ENCODE results near the gene SOX12. TPM values are rescaled to one million over a fixed set of nuclear protein-coding genes. Genes with fewer than 3 reads are reported as not detected.

SOX12 gene
- total and polyA plus RNA-seq, 2 experiments from 2014 or later: 6.9 to 15.4 TPM

DNA sequence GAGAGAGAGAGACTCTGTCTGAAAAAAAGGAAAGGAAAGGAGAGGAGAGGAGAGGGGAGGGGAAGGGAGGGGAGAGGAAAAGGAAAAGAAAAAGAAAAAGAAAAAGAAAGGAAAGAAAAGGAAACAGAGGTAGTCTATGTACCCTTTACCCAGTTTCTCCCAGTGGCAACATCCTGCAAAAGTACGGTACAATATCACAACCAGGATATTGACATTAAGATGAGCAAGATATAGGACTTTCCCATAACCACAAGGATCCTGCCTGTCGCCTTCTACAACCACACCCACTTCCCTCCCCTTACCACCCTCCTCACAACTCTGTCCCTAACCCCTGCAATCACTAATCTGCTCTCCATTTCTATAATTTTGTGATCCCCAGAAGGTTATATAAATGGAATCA, 38.8 kb upstream of the SOX12 start:
- Histone ChIP-seq H3K4me3 (no peak overlapping the region), H3K4me1 (ENCODE audit: insufficient read depth) (peaks cover 5% of the 10 kb centered on the region), H3K36me3 (replicated peaks; ENCODE audit: insufficient read depth, low read depth) (no peaks in the 10 kb centered on the region), H3K9me3 (ENCODE audit: low read depth) (no peaks in the 10 kb centered on the region), H3K79me2 (peaks cover 17% of the 10 kb centered on the region), H3K4me2 (no peak overlapping the region), H4K20me1 (ENCODE audit: insufficient read depth, poor library complexity, severe bottlenecking) (no peaks in the 10 kb centered on the region), H3K27me3 (no peaks in the 10 kb centered on the region), H2AFZ (no peak overlapping the region), H3K27ac (no peak overlapping the region), H3K9me2 (replicated peaks; ENCODE audit: insufficient read depth) (no peaks in the 10 kb centered on the region)
- WGBS (ENCODE audit: low lambda C conversion rate, missing lambda C conversion rate): 66% methylated on average over 2 of the region's 2 CpGs
- no peak for DNase-seq (ENCODE audit: low spot score)
- no peak for TF ChIP-seq EZH2phosphoT487 (IDR thresholded peaks at IDR 0.05; ENCODE audit: low read depth, severe bottlenecking, unreplicated experiment)
- TF ChIP-seq EZH2 (IDR thresholded peaks at IDR 0.05; ENCODE audit: borderline replicate concordance): no peak
- no peak for TF ChIP-seq CTCF (IDR thresholded peaks at IDR 0.05; ENCODE audit: poor library complexity)

DNA sequence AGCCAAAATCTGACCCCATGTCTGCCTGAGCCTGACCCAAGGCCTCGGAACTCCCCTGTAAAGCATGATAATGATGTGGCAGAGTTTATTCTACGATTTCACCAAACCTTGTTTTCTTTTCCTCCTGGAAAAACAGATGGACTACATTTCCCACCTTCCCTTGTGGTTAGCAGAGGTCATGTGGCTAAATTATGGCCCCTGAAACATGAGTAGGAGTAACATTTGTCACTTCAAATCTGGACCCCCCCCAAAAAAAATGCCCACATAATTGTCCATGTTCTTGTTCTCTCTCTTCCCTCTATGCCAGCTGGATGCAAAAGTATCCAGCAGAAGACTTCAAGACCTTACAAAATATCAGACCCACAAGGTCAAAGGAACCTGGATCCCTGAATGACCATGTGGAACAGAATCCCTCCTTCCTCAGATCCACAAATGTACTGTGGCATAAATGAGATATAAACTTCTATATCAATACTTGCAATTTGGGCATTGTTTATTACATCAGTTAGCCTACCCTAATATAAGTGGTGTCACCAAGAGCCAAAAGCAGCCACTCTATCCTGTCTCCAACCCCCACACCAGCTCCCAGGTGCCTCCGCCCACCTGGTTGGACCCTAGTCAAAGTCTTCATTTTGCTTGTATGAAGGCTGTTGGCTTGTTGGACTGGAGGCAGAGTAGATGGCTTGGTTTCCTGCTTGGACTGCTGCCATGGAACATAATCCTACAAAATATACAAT, 36.2 kb upstream of the SOX12 start:
- peaks cover 17% of the 10 kb centered on the region for H3K79me2 ChIP-seq
- H3K4me3 ChIP-seq: no peak overlapping the region
- H4K20me1 ChIP-seq (ENCODE audit: insufficient read depth, poor library complexity, severe bottlenecking): no peaks in the 10 kb centered on the region
- WGBS (ENCODE audit: low lambda C conversion rate, missing lambda C conversion rate): 66% methylated on average over 3 of the region's 3 CpGs
- no peaks in the 10 kb centered on the region for H3K9me3 ChIP-seq (ENCODE audit: low read depth)
- no peak for TF ChIP-seq CTCF (IDR thresholded peaks at IDR 0.05; ENCODE audit: poor library complexity)
- no peak for TF ChIP-seq EZH2 (IDR thresholded peaks at IDR 0.05; ENCODE audit: borderline replicate concordance)
- TF ChIP-seq EZH2phosphoT487 (IDR thresholded peaks at IDR 0.05; ENCODE audit: low read depth, severe bottlenecking, unreplicated experiment): no peak
- peak overlapping the region; percentile 81 for H3K27ac ChIP-seq
- no peaks in the 10 kb centered on the region for H3K27me3 ChIP-seq
- no peak overlapping the region for H2AFZ ChIP-seq
- H3K36me3 ChIP-seq (replicated peaks; ENCODE audit: insufficient read depth, low read depth): no peaks in the 10 kb centered on the region
- H3K9me2 ChIP-seq (replicated peaks; ENCODE audit: insufficient read depth): no peaks in the 10 kb centered on the region
- DNase-seq (ENCODE audit: low spot score): no peak
- peaks cover 10% of the 10 kb centered on the region for H3K4me1 ChIP-seq (ENCODE audit: insufficient read depth)
- peak overlapping the region; percentile 79 for H3K4me2 ChIP-seq

DNA sequence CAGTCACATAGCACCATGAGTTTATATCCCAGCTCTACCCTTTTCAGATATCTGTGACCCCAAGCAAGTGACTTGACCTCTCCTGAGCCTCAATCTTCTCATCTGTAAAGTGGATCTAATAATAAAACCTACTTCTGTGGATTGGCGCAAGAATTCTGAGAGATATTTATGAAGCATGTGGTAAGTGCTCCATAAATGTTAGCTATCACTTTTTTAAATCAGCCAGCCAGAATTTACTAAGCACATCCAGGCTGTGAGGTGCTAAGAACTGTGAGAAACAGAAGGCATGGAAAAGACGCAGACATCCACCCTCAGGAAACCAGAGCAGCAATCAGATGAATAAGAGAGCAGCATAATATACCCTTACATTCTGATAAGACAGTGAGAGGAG, 35.7 kb upstream of the SOX12 start:
- H3K4me2 ChIP-seq: peak overlapping the region; percentile 79
- H3K9me2 ChIP-seq (replicated peaks; ENCODE audit: insufficient read depth): no peaks in the 10 kb centered on the region
- H3K27ac ChIP-seq: peak overlapping the region; percentile 81
- H2AFZ ChIP-seq: peak overlapping the region; percentile 86
- no peak for DNase-seq (ENCODE audit: low spot score)
- peaks cover 10% of the 10 kb centered on the region for H3K4me1 ChIP-seq (ENCODE audit: insufficient read depth)
- no peak for TF ChIP-seq EZH2 (IDR thresholded peaks at IDR 0.05; ENCODE audit: borderline replicate concordance)
- no peak for TF ChIP-seq EZH2phosphoT487 (IDR thresholded peaks at IDR 0.05; ENCODE audit: low read depth, severe bottlenecking, unreplicated experiment)
- no peak for TF ChIP-seq CTCF (IDR thresholded peaks at IDR 0.05; ENCODE audit: poor library complexity)
- no peaks in the 10 kb centered on the region for H3K36me3 ChIP-seq (replicated peaks; ENCODE audit: insufficient read depth, low read depth)
- H3K9me3 ChIP-seq (ENCODE audit: low read depth): no peaks in the 10 kb centered on the region
- peaks cover 17% of the 10 kb centered on the region for H3K79me2 ChIP-seq
- no peaks in the 10 kb centered on the region for H3K27me3 ChIP-seq
- H4K20me1 ChIP-seq (ENCODE audit: insufficient read depth, poor library complexity, severe bottlenecking): no peaks in the 10 kb centered on the region
- H3K4me3 ChIP-seq: peak overlapping the region; percentile 57
- 51% methylated on average over 2 of the region's 2 CpGs for WGBS (ENCODE audit: low lambda C conversion rate, missing lambda C conversion rate)

Data from hepatocyte (in vitro differentiated cells).